Urothelium cell line (cell line): ENCODE results near the gene PIP5KL1.

Experiments
- DNase-seq: peaks from one replicate; pipeline ENCODE4 v3.0.0; 2011; ENCODE audit warnings: low spot score, mixed read lengths
- FAIRE-seq: peaks from 2 replicates; lab custom pipeline; 2011; peaks lifted over from hg19 to GRCh38; lab: Jason Lieb, UNC

Gene PIP5KL1

DNA sequence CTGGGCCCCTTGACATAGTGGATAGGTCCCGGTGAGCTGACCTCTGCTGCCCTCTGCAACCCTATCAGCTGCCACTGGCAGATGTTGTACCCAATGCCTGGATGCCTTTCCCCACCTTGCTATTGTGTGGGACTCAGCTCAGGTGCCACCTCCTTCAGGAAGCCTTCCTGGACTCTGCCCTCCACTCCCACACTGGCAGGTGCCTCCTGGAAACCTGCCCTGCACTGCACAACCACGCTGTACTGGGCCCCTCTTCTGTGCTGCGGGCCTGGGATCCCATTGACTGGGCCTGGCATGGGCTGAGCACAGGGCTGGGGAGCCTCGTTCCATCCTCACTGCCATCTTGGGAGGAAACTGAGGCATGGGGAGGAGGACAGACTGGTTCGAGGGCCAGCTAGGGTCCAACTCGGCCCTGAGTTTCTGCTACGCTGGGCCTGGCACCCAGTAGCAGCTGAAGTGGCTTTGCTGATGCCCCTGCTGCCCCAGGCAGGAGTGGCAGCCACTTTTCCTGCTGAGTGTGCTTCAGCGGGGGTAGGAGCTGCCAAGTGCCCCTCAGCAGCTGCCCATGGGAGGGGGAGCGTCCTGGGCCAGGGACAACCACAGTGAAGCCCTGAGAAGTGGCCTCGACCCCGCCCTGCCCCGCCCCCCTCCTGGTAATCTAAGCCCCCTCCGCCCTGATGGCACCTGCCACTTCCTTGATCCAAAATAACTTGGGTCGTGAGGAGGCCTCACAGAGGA, 54.4 kb downstream of the PIP5KL1 start:
- DNase-seq = no peak
- no peak for FAIRE-seq

DNA sequence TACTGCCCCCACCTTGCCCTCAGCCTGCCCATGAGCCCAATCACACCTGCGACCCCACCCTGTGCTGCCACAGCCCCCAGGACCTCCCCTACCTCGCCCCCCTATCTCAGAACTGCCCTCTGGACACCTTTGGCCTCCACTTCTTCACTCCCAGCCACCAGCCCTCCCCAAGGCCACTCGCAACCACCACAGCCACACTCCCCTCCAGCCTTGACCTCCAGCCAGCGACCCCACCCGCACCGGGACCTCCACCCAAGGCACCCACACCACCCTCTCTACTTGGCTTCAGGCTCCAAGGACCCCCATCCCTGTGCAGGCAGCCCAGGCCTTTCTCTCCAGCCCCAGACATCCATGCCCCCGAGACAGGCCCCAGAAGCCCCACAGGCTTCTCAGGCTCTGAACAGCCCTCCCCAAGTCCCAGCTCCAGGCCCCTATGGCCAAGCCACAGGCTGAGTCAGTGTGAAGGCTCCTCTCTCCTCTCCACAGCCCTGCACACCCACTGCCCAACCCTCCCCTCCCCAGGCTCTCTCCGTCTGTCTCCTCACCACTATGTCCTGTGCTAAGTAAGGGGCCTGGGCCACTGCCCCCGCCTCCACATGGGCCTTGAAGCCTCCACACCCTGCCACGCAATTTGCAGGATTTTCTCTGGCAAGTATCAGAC, 55.1 kb downstream of the PIP5KL1 start:
- no peak for FAIRE-seq
- DNase-seq = no peak

DNA sequence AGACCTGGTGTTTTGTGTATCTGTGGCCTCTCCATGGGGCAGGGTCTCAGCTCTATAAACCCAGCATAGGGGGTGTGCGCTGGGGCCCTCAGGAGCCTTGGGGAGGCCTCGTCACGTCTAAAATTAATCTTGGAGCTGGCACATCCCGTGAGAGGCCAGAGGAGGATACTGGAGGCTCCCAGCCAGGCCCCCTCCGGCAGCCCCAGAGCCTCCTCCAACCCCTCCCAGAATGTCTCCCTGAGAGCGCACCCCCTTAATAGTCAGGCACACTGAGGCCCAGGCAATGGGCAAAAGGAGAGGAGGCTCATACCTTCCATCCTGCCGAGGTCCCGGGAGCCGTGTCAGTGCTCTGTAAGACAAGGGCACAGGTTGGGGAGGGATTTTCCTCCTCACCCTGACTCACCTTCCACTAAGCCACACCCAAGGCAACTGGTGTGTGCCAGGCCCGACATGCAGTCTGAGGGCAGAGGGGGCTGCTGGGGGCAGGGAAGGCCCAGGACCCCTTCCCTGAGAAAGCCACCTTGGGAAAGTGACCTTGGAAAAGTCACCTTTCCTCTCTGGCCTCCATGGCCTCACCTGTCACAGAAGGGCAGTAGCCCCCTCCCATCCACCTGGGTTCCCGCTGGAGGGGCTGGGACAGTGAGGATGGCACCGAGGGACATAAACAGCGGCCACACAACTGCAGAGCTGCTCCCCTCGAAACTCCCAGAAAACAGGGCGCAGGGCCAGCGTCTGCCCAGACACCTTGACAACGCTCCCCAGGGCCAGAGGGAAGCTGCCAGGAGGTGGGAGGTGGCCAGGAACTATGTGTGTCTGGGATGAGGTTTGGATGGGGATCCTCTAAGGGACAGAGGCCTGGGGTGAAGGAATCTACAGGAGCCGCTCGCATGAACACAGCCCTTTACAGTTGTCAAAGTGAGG, 56.0 kb downstream of the PIP5KL1 start:
- FAIRE-seq (no peak), DNase-seq (no peak)

DNA sequence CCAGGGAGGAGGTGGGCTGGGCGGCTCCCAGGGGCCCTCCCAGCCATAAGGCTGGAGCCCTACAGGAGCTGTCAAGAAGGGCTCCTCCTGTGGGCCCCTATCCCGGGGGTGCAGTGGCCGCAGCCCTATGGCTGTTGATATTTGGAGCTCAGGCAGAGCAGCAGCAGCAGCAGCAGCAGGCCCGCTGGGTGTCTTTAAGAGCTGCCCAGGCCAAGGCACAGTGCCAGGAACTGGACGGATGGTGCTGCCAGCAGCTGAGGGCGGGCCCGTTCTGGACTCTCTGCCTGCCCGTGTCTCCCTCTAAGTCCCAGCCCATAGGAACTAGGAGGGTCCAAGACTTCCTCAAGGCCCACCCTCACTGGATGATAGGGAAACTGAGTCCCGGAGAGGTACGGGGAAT, 56.7 kb downstream of the PIP5KL1 start:
- FAIRE-seq = no peak
- no peak for DNase-seq

DNA sequence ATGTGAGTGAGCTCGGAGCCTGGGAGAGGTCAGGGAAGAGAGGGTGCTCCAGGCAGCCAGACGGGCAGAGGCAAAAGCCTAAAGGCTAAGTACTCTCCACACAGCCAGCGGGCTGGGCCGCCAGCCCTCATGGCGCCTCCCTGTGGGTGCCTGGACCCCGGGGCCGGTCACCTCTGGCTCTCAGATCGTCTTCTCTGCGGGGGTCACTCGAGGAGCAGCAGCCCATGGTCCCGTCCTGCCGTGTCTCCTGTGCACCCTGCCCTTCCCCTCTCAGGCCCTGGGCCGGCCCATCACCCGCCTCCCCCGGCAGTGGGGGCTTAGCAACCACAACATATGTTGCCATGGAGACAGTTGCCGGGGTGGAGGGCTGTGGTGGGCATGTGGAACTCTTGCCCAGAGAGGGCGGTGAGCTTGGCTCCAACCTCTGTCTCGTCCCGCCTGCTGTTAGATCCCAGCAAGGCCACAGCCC, 57.3 kb downstream of the PIP5KL1 start:
- DNase-seq = no peak

DNA sequence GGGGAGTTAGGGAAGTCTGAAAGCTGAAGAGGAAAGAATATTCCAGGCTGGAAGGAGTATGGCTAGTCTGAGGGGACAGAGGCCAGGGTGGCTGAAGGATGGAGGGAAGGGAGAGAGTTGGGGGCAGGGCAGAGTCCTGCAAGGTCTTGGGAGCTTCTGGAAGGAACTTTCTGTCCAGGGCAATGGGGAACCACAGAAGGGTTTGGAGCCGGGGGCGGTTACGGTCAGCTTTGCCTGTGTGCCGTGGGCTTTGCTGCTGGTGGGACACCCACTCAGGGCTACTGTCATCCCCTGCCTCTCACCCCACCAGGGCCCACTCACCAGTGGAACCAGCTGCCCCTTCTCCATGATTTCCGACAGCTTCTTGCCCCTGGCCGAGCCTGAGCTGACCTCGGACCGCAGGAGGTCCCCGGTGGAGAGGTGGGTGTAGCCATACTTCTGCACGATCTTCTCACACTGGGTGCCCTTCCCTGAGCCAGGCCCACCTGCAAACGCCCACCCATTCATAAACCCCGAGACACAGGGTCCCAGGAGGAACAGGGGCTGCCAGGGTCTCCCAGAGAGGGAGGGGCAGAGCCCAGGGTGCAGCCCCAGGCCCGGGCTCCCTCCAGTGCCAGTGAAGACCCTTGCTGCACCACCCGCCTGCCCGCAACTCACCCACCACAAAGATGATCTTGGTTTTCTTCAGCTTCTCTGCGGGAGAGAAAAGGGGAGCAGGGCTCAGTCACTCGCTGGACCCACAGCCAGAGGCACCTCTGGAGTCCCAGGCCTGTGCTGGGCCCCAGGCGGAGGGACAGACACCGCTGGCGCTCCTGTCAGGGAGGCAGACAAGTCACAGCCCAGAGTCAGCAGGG, 58.0 kb downstream of the PIP5KL1 start:
- DNase-seq (no peak), FAIRE-seq (no peak)

More for the DNA sequence above, 57.3 kb downstream of the PIP5KL1 start:
- no peak for FAIRE-seq

DNA sequence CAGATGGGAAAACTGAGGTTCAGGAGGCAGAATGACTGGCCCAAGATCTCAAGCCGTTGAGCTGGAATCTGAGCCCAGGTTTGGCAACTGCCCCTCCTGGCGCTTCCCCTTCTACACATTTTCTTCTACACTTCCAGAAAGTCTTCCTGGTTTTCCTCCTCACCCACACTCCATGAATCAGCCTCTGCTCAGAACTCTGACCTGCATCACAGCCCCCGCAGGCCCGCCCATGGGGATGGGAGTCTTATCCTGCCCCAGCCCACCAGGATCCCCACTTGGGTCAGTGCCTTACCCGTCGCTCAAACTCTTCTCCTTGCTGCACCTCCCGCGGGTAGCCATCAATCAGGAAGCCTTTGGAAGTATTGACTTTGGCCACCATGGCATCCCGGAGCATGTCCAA, 59.0 kb downstream of the PIP5KL1 start:
- DNase-seq = no peak
- no peak for FAIRE-seq

DNA sequence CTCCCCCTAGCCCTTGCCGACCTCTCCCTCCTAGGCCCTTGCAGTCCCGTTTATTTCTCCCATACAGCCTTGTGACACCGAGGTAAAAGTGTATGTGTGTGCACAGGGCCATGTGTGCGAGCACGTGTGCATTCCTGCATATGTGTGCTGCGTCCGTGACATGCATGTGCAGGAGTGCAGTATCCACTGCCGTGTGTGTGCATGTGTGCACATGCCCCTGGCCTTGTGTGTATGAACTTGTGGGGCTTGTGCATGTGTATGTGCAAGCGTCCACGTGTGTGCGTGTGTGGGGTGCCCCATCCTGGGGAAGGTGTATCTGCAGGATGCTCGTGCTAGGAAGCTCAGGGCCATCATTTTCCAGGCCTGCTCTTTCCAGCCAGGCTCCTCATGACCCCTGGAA, 59.7 kb downstream of the PIP5KL1 start:
- FAIRE-seq = peak; percentile 35
- no peak for DNase-seq
